ENCODE data around the gene C6orf89. TPM values are rescaled to one million over a fixed set of nuclear protein-coding genes. Genes with fewer than 3 reads are reported as not detected.
A peak's percentile ranks its signal among the peaks of the same experiment; 100 is the strongest.

C6orf89 gene
- total and polyA plus RNA-seq, 2 of the 13 experiments (the other 11 are each of a cell fraction or from before 2014, with no cell fraction given): 22.1 to 32.2 TPM

DNA sequence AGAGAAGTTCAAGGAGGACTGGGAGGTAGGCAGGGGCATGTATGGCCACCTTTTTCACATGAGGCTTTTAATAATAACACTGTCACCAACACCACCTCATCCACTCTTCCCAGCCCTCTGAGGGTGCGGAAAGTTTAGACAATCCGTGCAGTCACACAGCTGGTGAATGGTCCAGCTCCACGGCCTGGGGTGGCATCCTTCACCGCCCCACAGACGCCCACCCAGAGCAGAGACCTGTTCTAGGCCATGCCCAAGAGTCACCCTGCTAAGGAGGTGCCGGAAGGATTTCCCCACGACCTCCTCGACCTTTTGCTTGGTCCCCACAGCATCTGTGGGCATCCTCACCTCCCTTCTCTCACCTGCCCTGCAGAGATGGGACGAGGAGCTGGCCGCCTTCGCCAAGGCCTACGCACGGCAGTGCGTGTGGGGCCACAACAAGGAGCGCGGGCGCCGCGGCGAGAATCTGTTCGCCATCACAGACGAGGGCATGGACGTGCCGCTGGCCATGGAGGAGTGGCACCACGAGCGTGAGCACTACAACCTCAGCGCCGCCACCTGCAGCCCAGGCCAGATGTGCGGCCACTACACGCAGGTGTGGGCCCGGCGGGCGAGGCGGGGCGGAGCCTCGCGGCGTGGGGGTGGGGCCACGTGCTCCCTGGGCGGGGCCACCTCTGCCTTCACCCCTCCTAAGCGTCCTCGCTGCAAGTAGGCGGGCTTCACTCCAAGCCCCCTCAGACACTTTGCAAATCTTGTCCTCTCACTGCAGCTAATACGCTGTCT, 73.2 kb downstream of the C6orf89 start (continued):
- TF ChIP-seq, protein P1, sequence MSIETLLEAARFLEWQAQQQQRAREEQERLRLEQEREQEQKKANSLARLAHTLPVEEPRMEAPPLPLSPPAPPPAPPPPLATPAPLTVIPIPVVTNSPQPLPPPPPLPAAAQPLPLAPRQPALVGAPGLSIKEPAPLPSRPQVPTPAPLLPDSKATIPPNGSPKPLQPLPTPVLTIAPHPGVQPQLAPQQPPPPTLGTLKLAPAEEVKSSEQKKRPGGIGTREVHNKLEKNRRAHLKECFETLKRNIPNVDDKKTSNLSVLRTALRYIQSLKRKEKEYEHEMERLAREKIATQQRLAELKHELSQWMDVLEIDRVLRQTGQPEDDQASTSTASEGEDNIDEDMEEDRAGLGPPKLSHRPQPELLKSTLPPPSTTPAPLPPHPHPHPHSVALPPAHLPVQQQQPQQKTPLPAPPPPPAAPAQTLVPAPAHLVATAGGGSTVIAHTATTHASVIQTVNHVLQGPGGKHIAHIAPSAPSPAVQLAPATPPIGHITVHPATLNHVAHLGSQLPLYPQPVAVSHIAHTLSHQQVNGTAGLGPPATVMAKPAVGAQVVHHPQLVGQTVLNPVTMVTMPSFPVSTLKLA (IDR thresholded peaks at IDR 0.05): peak; percentile 69
- TF ChIP-seq ELF3 (CRISPR knock-in tag; IDR thresholded peaks at IDR 0.05): no peak
- TF ChIP-seq STAG1 (CRISPR knock-in tag; IDR thresholded peaks at IDR 0.05): no peak

DNA sequence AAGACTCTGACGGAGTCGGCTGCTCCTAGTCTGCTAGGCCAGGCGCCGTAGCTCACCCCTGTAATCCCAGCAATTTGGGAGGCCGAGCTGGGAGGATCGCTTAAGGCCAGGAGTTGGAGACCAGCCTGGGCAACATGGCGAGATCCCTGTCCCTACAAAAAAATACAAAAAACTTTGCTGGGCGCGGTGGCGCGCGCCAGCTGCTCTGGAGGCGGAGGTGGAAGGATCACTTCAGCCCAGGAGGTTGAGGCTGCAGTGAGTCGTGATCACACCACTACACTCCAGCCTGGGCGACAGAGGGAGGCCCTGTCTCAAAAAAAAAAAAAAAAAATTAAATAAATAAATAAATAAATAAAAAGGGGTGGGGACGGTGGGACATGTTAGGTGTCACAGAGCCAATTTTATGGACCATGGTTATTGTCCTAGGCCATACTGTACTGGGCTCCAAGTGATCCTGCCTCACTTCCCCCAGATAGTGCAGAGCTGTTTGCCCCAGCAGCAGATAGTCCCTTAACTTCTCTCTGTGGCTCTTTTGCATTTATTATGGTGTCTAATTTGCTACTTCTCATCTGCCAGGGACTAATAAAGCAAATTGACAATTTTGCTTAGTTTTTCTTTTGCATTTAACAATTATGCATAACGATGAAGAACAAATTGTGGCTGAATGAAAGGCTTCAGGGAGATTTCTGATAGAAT, 74.0 kb downstream of the C6orf89 start:
- Histone ChIP-seq H4K20me1 (ENCODE audit: insufficient read depth, low read length) (no peaks in the 10 kb centered on the region), H3K4me3 (replicated peaks in 1 of 3; ENCODE audit: insufficient read depth in 1 of 3, low read depth in 2 of 3, low read length in 3 of 3) (no peak overlapping the region), H3K9ac (ENCODE audit: insufficient read depth, low read depth, low read length) (no peak overlapping the region), H3K79me2 (ENCODE audit: insufficient read depth, low read length) (no peaks in the 10 kb centered on the region), H3K4me2 (ENCODE audit: low read depth, low read length) (no peak overlapping the region), H3K9me3 (ENCODE audit: low read length) (no peaks in the 10 kb centered on the region), H2AFZ (ENCODE audit: low read length) (no peak overlapping the region), H3K27ac (ENCODE audit: extremely low read length, insufficient read depth, low read length) (no peak overlapping the region), H3K27me3 (ENCODE audit: control insufficient read depth in 1 of 2, insufficient read depth in 2 of 2, low read length in 2 of 2) (peaks cover 12 to 47% of the 10 kb centered on the region in 2 experiments; a peak in 3 of 5 replicates), H3K36me3 (replicated peaks in 1 of 2; ENCODE audit: control insufficient read depth in 1 of 2, insufficient read depth in 2 of 2, low read length in 2 of 2) (no peaks in the 10 kb centered on the region), H3K4me1 (ENCODE audit: insufficient read depth, low read length) (peaks cover 8% of the 10 kb centered on the region; the same call in 1 of the 2 replicates)
- TF ChIP-seq MATR3 (CRISPR knock-in tag; IDR thresholded peaks at IDR 0.05) (no peak), ZKSCAN1 (IDR thresholded peaks at IDR 0.05; ENCODE audit: low read length) (no peak)
- ChIA-PET POLR2A (no interaction called here), CTCF (ENCODE audit: low intra/inter-chr PET ratio, low total read pairs) (no interaction called here)
- intact Hi-C loops (cut with micrococcal nuclease; ENCODE audit: unreplicated experiment) (no loop called here), in situ Hi-C loops (cut with HindIII; ENCODE audit: extremely low pct_ligation_motif_present, low pct_unique_long_range_greater_than_20kb) (no loop called here)
- BruUV-seq (replicated peaks): no TSS peak
- 73% methylated on average over 17 of the region's 17 CpGs for WGBS (ENCODE audit: low lambda C conversion rate)
- ATAC-seq (no peak), FAIRE-seq (no peak), DNase-seq (ENCODE audit: low spot score) (no peak)

Measured in HepG2 (cell line).